Immature natural killer cell (primary cell): ENCODE results near the gene TNFRSF1A. TPM values are rescaled to one million over a fixed set of nuclear protein-coding genes. Genes with fewer than 3 reads are reported as not detected.
"Not testable (repeated sequence)": the region's sequence is repeated elsewhere in the genome, so short reads cannot be mapped to it uniquely, and the experiment has no call there.

ENCODE experiments used
- DNase-seq, 3 donors: peaks; one replicate each; pipeline ENCODE4 v3.0.0; 2022; ENCODE audit warnings: mixed read lengths in 1 of 3
- H3K27ac Mint-ChIP-seq, 6 donors: one replicate each; pipeline ENCODE4 v1.8.0; 2020; ENCODE audit warnings: mixed read lengths in 6 of 6, mild to moderate bottlenecking in 5 of 6, inconsistent platforms in 4 of 6, moderate library complexity in 3 of 6
- H3K27me3 Mint-ChIP-seq, 3 donors: one replicate each; pipeline ENCODE4 v1.8.0; 2020 to 2021; ENCODE audit warnings: low read depth in 3 of 3, mild to moderate bottlenecking in 3 of 3, mixed read lengths in 3 of 3, moderate library complexity in 3 of 3, inconsistent platforms in 1 of 3
- H3K36me3 Mint-ChIP-seq, 3 donors: one replicate each; pipeline ENCODE4 v1.8.0; 2020; ENCODE audit warnings: mixed read lengths in 3 of 3, inconsistent platforms in 2 of 3, mild to moderate bottlenecking in 2 of 3
- H3K4me1 Mint-ChIP-seq, 2 donors: one replicate each; pipeline ENCODE4 v1.8.0; 2020; ENCODE audit warnings: inconsistent platforms in 2 of 2, mild to moderate bottlenecking in 2 of 2, mixed read lengths in 2 of 2, moderate library complexity in 1 of 2
- H3K4me3 Mint-ChIP-seq, 5 donors: one replicate each; pipeline ENCODE4 v1.8.0; 2020; ENCODE audit warnings: mild to moderate bottlenecking in 5 of 5, mixed read lengths in 5 of 5, inconsistent platforms in 3 of 5, moderate library complexity in 3 of 5
- H3K9me3 Mint-ChIP-seq, 6 donors: one replicate each; pipeline ENCODE4 v1.8.0; 2020; ENCODE audit warnings: mild to moderate bottlenecking in 6 of 6, mixed read lengths in 6 of 6, inconsistent platforms in 4 of 6, moderate library complexity in 3 of 6
- polyA plus RNA-seq, 3 donors: library from polyadenylated mRNA; unstranded; fragments of 300-500 nt; fragmentation: Illumina TruSeq; gene quantifications; one replicate each; pipeline ENCODE4 v1.2.3, GENCODE V29; 2021

TNFRSF1A gene
- polyA plus RNA-seq, 3 donors from 2014 or later = 37.7 to 89.0 (median 67.0) TPM

DNA sequence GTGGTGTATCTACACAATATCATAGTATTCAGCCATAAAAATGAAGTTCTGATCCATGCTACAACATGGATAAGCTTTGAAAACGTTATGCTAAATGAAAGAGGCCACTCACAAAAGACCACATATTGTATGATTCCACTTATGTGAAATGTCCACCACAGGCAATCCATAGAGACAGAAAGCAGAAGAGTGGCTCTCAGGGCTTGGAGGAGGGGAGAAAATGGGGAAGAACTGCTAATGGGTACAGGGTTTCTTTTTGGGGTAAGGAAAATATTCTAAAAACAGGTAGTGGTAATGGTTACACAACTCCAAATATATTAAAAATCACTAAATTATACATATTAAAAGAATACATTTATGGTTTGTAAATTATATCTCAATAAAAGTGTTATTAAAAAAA, 17.0 kb upstream of the TNFRSF1A start:
- Mint-ChIP-seq H3K4me3 (no peak overlapping the region), H3K36me3 (no peaks in the 10 kb centered on the region), H3K27ac (no peak overlapping the region), H3K4me1 (peaks cover under 1 to 5% of the 10 kb centered on the region in 2 donors), H3K27me3 (peaks cover 4 to 6% (median 6%) of the 10 kb centered on the region in 3 donors), H3K9me3 (no peaks in the 10 kb centered on the region)
- DNase-seq = no peak

DNA sequence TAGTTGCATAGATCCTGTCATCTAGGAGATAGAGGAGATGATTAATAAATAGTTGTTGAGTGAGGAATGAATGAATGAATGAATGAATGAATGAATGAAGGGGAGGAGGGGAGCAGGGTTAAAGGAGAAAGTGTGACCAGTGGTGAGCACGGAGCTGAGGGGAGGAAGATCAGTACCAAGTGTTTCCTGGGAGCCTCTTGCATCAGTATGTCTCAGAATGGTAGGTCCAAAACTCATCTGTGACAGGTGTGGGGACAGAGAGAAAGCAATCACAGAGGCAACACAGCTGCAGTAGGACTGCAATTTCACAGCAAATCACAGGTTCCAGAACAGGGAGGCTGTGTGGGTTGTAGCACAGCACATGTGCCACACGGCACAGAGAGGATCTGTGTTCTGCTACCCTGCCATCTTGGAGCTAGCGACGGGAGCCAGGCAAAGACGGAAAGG, 14.5 kb upstream of the TNFRSF1A start:
- no peaks in the 10 kb centered on the region for H3K9me3 Mint-ChIP-seq
- H3K4me3 Mint-ChIP-seq = no peak overlapping the region
- peaks cover 4 to 6% (median 6%) of the 10 kb centered on the region in 3 donors for H3K27me3 Mint-ChIP-seq
- H3K27ac Mint-ChIP-seq = no peak overlapping the region
- no peak for DNase-seq
- H3K4me1 Mint-ChIP-seq = peaks cover 0 to 2% of the 10 kb centered on the region in 2 donors
- H3K36me3 Mint-ChIP-seq = no peaks in the 10 kb centered on the region

DNA sequence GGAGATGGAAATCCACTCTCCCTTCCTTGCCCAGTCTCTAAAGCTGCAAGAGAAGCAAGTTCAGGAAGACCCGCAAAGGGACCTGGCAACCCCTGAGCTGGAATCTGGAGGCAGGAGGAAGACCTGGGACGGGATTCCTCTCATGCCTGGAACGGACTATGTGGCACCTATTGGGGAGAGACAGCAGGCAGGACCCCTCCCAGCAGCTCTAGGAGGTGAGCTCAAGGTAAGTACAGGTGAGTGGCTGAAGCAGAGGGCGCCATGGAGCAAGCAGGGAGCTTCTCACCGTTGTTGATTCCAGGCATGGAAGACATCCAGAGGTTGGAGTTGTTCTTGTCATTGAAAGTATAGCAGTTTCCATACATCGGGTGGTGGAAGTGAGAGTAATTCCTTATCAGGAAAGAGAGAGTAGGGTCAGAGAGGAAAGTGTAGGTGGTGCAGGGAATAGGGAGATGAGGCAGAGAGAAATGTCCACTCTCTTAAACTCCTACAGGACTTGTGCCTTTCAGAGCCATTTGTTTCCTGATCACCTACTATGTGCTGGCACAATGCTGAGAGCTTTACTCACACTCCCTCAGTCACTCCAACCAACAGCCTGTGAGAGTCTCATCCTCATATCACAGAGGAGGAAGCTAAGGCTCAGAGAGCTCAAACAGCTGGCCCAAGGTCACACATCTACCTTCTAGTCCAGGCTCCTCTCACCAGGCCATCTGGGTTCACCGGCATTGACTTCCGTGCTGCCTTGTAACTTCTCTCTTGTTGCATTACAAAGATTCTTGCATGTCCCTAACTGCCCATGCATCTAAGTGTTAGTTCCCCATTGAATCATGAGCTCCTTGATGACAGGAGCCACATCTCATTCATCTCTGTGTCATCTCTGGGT, 13.9 kb upstream of the TNFRSF1A start:
- no peak overlapping the region for H3K4me3 Mint-ChIP-seq
- H3K4me1 Mint-ChIP-seq = peaks cover 0 to 2% of the 10 kb centered on the region in 2 donors
- peaks cover 4 to 6% (median 6%) of the 10 kb centered on the region in 3 donors for H3K27me3 Mint-ChIP-seq
- H3K9me3 Mint-ChIP-seq = no peaks in the 10 kb centered on the region
- H3K36me3 Mint-ChIP-seq = no peaks in the 10 kb centered on the region
- H3K27ac Mint-ChIP-seq = peak overlapping the region in 1 of 6 donors; percentile 10
- DNase-seq = no peak

DNA sequence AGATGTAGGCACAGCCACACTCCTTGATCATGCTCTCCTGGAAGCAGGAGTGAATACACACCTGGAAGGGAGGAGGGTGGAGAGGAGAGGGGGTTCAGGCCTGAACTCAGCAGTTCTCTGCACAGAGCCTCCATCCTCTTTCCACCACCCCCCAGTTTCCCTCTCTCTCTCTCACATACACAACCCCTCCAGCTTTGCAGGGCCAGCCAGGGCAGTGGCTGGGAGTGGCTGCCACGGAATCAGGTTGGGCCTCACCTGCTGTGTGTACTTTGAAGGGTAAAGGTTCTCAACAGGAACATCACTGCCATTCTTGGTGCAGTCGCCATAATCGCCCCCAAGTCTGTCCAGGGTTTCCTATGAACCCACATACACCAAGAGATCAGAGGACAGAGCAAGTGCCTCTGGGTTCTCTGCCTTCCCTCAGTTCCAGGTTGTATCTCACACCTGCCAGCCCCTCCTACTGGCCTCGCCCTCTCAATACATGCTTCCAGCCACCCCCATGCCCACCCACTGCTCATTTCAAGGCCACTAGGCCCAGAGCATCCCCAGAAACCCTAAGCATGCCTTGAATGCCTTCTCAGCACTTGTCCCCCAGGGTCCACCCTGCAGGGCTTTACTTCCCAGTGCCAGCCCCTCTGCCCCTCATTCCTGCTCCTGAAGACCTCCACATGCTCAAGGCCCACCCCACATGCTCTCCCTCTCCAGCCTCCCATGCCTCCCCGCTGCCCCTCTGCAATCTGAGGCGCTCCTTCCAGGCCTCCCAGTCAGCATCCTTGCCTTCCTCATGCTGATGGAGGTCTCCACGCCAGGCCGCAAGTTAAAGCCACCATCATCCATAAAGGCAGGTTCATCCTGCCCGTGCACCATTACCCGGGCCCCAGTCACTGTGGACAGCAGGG, 12.9 kb upstream of the TNFRSF1A start:
- no peaks in the 10 kb centered on the region for H3K9me3 Mint-ChIP-seq
- H3K36me3 Mint-ChIP-seq = no peaks in the 10 kb centered on the region
- H3K27me3 Mint-ChIP-seq = peaks cover 2 to 6% (median 3%) of the 10 kb centered on the region in 3 donors
- no peak for DNase-seq
- no peak overlapping the region for H3K4me3 Mint-ChIP-seq
- H3K27ac Mint-ChIP-seq = no peak overlapping the region
- H3K4me1 Mint-ChIP-seq = no peaks in the 10 kb centered on the region

DNA sequence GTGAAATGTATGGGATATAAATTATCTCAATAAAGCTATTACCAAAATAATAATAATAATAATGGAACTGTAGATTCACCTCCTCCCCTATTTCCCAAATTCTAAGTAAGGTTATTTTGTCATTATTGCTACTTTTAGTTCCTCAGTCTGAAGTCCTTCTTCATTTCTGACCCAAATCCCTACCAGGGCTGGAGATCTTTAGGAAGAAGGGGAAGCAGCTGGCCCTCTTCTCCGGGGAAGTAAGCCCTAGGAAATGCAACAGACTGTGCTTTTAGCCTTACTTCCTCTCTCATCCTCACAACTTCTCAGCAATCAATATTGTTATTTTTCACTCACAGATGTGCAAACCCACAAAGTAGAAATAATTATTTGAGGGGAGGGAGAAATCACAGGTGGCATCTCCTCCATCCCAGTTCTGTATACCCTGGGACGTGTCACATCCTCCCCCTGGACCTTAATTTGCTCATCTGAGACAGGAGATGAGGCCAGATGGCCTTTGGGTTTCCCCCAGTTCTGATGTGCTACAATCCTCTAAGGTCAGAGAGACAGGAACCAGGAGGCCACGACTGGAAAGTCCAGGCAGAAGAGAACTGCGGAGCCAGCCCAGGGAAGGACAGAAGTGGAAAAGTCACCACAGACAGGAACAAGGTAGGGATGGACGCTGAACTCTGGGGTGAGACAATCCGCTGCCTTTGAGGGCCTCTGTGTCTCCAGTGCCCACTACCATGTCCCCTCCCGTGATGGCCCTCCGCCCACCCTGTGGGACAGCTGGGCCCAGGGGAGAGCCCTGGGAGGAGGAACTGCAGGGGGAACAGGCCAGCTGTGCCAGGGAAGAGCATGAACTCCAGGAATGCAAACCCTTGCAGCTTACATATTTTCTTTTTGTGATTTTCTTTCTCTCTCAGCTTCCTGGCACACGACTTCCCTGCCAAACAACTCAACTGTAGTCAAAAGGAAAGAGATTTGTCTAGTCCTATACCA, 10.6 kb upstream of the TNFRSF1A start:
- DNase-seq = no peak
- H3K4me3 Mint-ChIP-seq = no peak overlapping the region
- H3K27ac Mint-ChIP-seq = no peak overlapping the region
- peaks cover 2 to 4% of the 10 kb centered on the region in 2 donors for H3K4me1 Mint-ChIP-seq
- H3K27me3 Mint-ChIP-seq = peaks cover 1 to 6% (median 2%) of the 10 kb centered on the region in 3 donors
- H3K36me3 Mint-ChIP-seq = no peaks in the 10 kb centered on the region
- H3K9me3 Mint-ChIP-seq = no peaks in the 10 kb centered on the region

DNA sequence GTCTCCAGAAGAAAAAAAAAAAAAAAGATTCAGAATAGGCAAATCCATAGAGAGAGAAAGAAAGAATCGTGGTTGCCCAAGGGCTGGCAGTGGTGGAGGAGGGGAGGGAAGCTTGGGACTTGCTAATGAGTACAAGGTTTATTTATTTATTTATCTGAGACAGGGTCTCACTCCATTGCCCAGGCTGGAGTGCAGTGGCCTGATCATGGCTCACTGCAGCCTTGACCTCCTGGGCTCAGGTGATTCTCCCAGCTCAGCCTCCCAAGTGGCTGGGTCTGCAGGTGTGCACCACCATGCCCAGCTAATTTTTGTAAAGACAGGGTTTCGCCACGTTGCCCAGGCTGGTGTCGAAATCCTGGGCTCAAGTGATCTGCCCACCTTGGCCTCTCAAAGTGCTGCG, 9.7 kb upstream of the TNFRSF1A start:
- H3K9me3 Mint-ChIP-seq = no peaks in the 10 kb centered on the region

DNA sequence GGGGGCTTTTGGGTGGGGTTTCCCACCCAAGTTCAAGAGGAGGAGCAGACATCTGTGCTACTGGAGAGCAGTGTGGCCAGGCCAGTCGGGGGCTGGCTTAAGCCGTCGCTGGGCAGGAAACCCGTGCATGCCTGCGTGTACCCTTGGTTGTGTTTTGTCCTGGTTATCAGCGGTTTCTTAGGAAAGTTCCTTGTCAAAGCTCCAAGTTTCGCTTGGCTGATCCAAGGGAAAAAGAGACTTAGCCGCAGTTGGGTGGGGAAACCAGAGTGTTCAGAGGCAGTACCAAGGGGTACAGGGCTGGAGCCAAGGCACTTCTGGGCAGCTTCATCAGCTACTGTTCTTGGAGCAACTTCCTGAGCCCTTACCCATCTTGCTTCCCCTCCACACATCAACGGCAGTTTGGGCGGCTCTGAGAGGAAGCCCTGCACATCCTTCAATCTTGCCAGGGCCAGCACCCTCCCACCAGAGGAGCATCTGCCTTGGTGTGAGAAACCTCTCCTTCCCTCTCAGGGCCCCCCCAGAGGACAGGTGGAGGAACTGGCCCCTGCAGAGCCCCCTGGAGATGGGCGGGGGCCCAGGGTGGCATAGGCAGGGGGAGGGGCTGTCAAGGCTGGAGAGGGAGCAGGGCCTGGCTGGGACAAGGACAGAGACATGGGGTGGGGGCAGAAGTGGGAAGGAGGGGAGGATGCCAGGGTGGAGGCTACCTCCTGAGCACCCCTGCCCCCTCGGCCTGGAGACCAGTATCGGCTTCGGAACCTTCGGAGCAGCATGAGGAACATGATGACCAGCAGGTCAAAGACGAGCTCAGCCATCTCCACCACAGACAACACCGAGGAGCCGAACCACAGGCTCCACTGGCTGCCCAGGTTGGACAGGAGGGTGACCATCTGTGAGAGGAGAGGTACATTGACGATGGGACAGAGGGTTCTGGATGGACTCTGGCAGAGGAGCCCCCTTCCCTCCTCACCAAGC, 5.8 kb upstream of the TNFRSF1A start:
- H3K27me3 Mint-ChIP-seq = peaks cover 0 to 3% (median 0%) of the 10 kb centered on the region in 3 donors
- H3K27ac Mint-ChIP-seq = peak overlapping the region in 1 of 6 donors; percentile 46
- no peaks in the 10 kb centered on the region for H3K36me3 Mint-ChIP-seq
- no peak overlapping the region for H3K4me3 Mint-ChIP-seq
- H3K9me3 Mint-ChIP-seq = no peaks in the 10 kb centered on the region
- no peak for DNase-seq
- peaks cover 38 to 40% of the 10 kb centered on the region in 2 donors for H3K4me1 Mint-ChIP-seq

More for the DNA sequence above, 9.7 kb upstream of the TNFRSF1A start:
- DNase-seq = no peak
- H3K4me3 Mint-ChIP-seq = no peak overlapping the region
- no peak overlapping the region for H3K27ac Mint-ChIP-seq
- H3K4me1 Mint-ChIP-seq = peaks cover 11% of the 10 kb centered on the region in 2 donors
- no peaks in the 10 kb centered on the region for H3K36me3 Mint-ChIP-seq
- peaks cover 0 to 6% (median 3%) of the 10 kb centered on the region in 3 donors for H3K27me3 Mint-ChIP-seq

DNA sequence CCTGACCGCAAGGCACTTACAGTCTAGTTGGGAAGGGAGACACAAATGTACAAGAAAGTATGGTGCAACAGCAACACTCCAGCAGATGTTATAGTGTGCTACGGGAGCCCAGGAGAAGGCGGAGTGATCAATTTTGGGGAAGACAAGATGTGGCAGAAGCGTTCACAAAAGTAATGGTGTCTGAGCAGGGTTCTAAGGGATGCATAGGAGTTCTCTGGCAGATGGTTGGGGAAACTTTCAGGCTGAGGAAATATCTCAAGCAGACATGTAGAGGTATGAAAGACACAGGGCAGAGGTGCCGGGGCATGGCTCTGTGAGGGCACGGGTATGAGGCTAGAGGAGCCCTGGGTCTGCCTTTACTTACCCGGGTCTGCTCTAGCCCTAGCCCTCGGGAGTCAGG, 5.1 kb upstream of the TNFRSF1A start:
- Mint-ChIP-seq H3K27me3 (peaks cover 0 to 7% (median 0%) of the 10 kb centered on the region in 3 donors), H3K4me3 (no peak overlapping the region), H3K36me3 (no peaks in the 10 kb centered on the region), H3K4me1 (peaks cover 45 to 47% of the 10 kb centered on the region in 2 donors), H3K9me3 (no peaks in the 10 kb centered on the region), H3K27ac (no peak overlapping the region)
- DNase-seq = no peak

DNA sequence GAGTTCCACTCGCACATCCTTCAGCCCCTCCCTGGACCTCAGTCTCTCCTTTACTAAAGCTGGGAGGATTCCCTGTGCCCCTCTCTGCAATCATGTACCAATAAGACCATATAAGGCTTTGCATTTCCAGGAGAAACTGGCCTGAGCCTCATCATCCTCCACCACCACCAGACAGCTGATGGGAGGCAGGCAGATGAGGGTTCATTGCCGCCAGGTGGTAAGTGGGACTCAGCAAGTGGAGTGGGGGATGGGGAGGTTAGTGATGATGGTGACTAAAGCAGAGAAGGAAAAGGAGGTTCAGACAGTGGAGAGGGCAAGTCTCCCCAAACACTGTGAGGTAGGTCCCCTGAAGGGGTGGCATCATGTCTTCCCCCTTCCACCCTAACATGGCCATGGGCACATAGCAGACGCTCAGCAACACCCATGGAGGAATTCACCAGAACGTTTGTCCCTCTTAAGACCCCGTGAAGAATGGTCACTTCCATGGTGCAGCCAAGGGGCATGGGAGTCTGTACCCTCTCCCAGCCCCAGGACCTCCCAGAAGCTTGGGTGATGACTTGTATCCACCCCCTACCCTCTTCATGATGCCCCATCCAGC, 4.5 kb upstream of the TNFRSF1A start:
- no peaks in the 10 kb centered on the region for H3K9me3 Mint-ChIP-seq
- no peaks in the 10 kb centered on the region for H3K36me3 Mint-ChIP-seq
- H3K4me1 Mint-ChIP-seq = peaks cover 48 to 51% of the 10 kb centered on the region in 2 donors
- H3K27me3 Mint-ChIP-seq = peaks cover 0 to 7% (median 2%) of the 10 kb centered on the region in 3 donors
- H3K27ac Mint-ChIP-seq = no peak overlapping the region
- H3K4me3 Mint-ChIP-seq = no peak overlapping the region
- DNase-seq = no peak

DNA sequence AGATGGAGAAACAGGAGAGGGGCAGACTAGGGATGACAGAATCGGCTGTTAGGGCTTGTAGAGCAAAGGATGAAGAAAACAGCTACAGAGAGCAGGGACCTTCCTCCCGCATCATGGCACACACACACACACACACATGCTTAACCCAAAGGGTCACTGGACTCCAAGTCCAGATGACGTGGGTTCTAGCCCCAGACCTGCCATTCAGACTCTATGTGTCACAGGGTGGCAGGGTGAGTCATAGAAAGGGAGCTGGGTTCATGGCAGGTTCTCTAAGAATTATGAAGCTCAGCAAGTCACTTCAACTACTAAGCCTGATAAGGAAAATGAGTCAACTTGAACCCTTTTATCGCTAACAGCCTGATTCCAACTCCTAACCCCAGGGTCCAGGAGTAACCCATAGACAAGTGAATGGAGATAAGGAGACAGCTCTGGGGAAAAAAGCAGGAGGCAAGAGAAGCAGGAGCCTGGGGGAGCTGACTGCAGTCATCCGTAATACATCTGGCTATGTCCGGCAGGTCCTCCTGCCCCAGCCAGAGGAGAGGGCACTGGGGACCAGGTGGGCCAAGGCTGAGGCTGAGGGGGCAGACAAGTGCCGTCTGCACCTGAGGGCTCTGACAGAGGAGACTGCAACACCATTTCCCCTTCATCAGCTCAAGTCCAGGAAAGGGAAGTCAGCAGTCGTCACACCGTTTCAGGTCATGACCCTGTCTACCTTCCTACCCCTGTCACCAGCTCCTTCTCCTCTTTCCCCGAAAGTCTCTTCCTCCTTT, 3.6 kb upstream of the TNFRSF1A start:
- peaks cover 0 to 7% (median 3%) of the 10 kb centered on the region in 3 donors for H3K27me3 Mint-ChIP-seq
- H3K36me3 Mint-ChIP-seq = no peaks in the 10 kb centered on the region
- H3K9me3 Mint-ChIP-seq = no peaks in the 10 kb centered on the region
- peaks cover 48 to 51% of the 10 kb centered on the region in 2 donors for H3K4me1 Mint-ChIP-seq
- H3K27ac Mint-ChIP-seq = peak overlapping the region in 3 of 6 donors; percentile 7 to 86 (median 49)
- DNase-seq = no peak
- peak overlapping the region in 2 of 5 donors; percentile 16 to 29 for H3K4me3 Mint-ChIP-seq

DNA sequence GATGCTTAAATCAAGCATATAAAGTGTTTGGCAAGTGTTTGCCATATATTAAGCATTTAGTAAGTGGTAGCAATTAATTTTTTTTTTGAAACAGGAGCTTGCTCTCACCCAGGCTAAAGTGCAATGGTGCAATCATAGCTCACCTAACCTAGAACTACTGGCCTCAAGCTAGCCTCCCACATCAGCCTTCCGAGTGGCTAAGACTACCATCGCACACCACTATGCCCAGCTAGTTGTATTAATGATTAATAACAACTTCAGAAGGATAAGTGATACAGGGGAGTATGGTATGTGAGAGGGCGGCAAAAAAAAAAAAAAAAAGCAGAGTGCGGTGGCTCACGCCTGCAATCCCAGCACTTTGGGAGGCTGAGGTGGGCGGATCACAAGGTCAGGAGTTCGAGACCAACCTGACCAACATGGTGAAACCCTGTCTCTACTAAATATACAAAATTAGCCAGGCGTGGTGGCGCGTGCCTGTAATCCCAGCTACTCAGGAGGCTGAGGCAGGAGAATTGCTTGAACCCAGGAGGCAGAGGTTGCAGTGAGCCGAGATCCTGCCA, 2.3 kb upstream of the TNFRSF1A start:
- H3K4me1 Mint-ChIP-seq = peaks cover 48 to 51% of the 10 kb centered on the region in 2 donors
- not testable (repeated sequence) for DNase-seq, H3K27ac Mint-ChIP-seq, H3K9me3 Mint-ChIP-seq, H3K27me3 Mint-ChIP-seq, H3K4me3 Mint-ChIP-seq, H3K36me3 Mint-ChIP-seq
